HepG2 (cell line): ENCODE measurements around the gene NWD2. TPM values are rescaled to one million over a fixed set of nuclear protein-coding genes. Genes with fewer than 3 reads are reported as not detected.

ENCODE experiments used
- ATAC-seq: fragments of 200-7000 bp; cut with Tn5 transposase; 3 replicates; pipeline ENCODE4 v1.9.1; 2020; ENCODE audit warnings: mild to moderate bottlenecking, moderate library complexity
- BruUV-seq: library from RNA; stranded (reverse); fragments of 400-500 nt; replicated peaks from 2 replicates; lab custom pipeline; 2021; lab: Mats Ljungman, UMichigan
- CTCF ChIA-PET: fragments of 300-600 bp; formaldehyde crosslinking; extraction: SDS; loops from one replicate; lab custom pipeline; 2021; ENCODE audit warnings: low total read pairs, inconsistent platforms, low intra/inter-chr PET ratio; lab: Yijun Ruan, JAX
- POLR2A ChIA-PET: fragments of 350-600 bp; sonication (Branson Sonifier 250); formaldehyde crosslinking; loops from one replicate; lab custom pipeline; 2020; ENCODE audit warnings: antibody characterized with exemption, inconsistent platforms; lab: Yijun Ruan, JAX
- DNase-seq: peaks from one replicate; pipeline ENCODE4 v3.0.0-alpha.2; 2015; ENCODE audit warnings: low spot score
- FAIRE-seq: peaks from 3 replicates; lab custom pipeline; 2011; peaks lifted over from hg19 to GRCh38; lab: Jason Lieb, UNC
- H2AFZ ChIP-seq: one replicate; pipeline ENCODE4 v1.6.1; 2011; ENCODE audit warnings: low read length, inconsistent platforms
- H3K27ac ChIP-seq: fragments of 300-600 bp; 3 replicates; pipeline ENCODE4 v1.8.0; 2011; ENCODE audit warnings: mixed run types, mild to moderate bottlenecking, mixed read lengths, low read length, inconsistent platforms; ENCODE audit not compliant: insufficient read depth; ENCODE audit errors: extremely low read length
- H3K27me3 ChIP-seq, 2 experiments: fragments of 200-600 bp in 1 of 2; 2 replicates in 1 of 2; 3 replicates in 1 of 2; pipeline versions ENCODE4 v1.6.0 to v1.8.0; 2011; ENCODE audit warnings: low read length in 2 of 2, mild to moderate bottlenecking in 2 of 2, moderate library complexity in 2 of 2, inconsistent platforms in 1 of 2; ENCODE audit not compliant: insufficient read depth in 2 of 2, control insufficient read depth in 1 of 2
- H3K36me3 ChIP-seq, 2 experiments: fragments of 200-600 bp in 1 of 2; replicated peaks in 1 of 2; 2 replicates in 1 of 2; 3 replicates in 1 of 2; pipeline versions ENCODE4 v1.5.1 to v1.8.0; 2011; ENCODE audit warnings: low read length in 2 of 2, inconsistent platforms in 1 of 2; ENCODE audit not compliant: insufficient read depth in 2 of 2, control insufficient read depth in 1 of 2
- H3K4me1 ChIP-seq: 2 replicates; pipeline ENCODE4 v1.5.1; 2012; ENCODE audit warnings: low read length, inconsistent platforms; ENCODE audit not compliant: insufficient read depth
- H3K4me2 ChIP-seq: 2 replicates; pipeline ENCODE4 v1.6.0; 2011; ENCODE audit warnings: low read depth, low read length, inconsistent platforms
- H3K4me3 ChIP-seq, 3 experiments: fragments of 200-600 bp in 1 of 3; sonication (generic), shearing (Covaris generic) in 1 of 3; replicated peaks in 1 of 3; 2 replicates each; pipeline ENCODE4 v1.5.1; 2011 to 2016; ENCODE audit warnings: low read length in 3 of 3, inconsistent platforms in 2 of 3, low read depth in 2 of 3, mild to moderate bottlenecking in 2 of 3, control low read depth in 1 of 3, mixed read lengths in 1 of 3; ENCODE audit not compliant: insufficient read depth in 1 of 3
- H3K79me2 ChIP-seq: one replicate; pipeline ENCODE4 v1.6.1; 2011; ENCODE audit warnings: low read length, inconsistent platforms; ENCODE audit not compliant: insufficient read depth
- H3K9ac ChIP-seq: 2 replicates; pipeline ENCODE4 v1.6.0; 2011; ENCODE audit warnings: mild to moderate bottlenecking, low read depth, low read length, inconsistent platforms; ENCODE audit not compliant: insufficient read depth
- H3K9me3 ChIP-seq: 2 replicates; pipeline ENCODE4 v1.5.1; 2012; ENCODE audit warnings: mild to moderate bottlenecking, low read length
- H4K20me1 ChIP-seq: 2 replicates; pipeline ENCODE4 v1.6.0; 2011; ENCODE audit warnings: inconsistent platforms, mild to moderate bottlenecking, low read length, moderate library complexity; ENCODE audit not compliant: insufficient read depth
- MAFF ChIP-seq: IDR thresholded peaks from 2 replicates; pipeline ENCODE4 v1.6.1; 2011; ENCODE audit warnings: low read depth, low read length, improper control_type of control experiment
- MAFK ChIP-seq, 2 experiments: IDR thresholded peaks in 1 of 2; conservative IDR thresholded peaks in 1 of 2; 2 replicates each; pipeline ENCODE4 v1.6.1; 2011; ENCODE audit warnings: improper control_type of control experiment in 2 of 2, low read length in 2 of 2
- MXD4 ChIP-seq: IDR thresholded peaks from 2 replicates; pipeline ENCODE4 v1.6.1; 2016; ENCODE audit warnings: mild to moderate bottlenecking, missing biosample characterization, missing genetic modification reagents
- NCOR1 ChIP-seq: fragments of 200-600 bp; sonication (generic); IDR thresholded peaks from 2 replicates; pipeline ENCODE4 v1.7.0; 2017; ENCODE audit warnings: antibody characterized with exemption, low read length, borderline replicate concordance
- SSRP1 ChIP-seq: IDR thresholded peaks from 2 replicates; pipeline ENCODE4 v1.6.1; 2016; ENCODE audit warnings: control low read depth
- ZNF230 ChIP-seq: sonication (generic); formaldehyde crosslinking; IDR thresholded peaks from 2 replicates; pipeline ENCODE4 v1.4.0; 2020; ENCODE audit warnings: mild to moderate bottlenecking, missing genetic modification reagents
- ZNF550 ChIP-seq: sonication (generic); formaldehyde crosslinking; IDR thresholded peaks from 2 replicates; pipeline ENCODE4 v1.4.0; 2020; ENCODE audit warnings: mild to moderate bottlenecking, missing genetic modification reagents, borderline replicate concordance
- ZNF839 ChIP-seq: sonication (generic); formaldehyde crosslinking; IDR thresholded peaks from 2 replicates; pipeline ENCODE4 v1.4.0; 2020; ENCODE audit warnings: missing genetic modification reagents, mild to moderate bottlenecking, borderline replicate concordance
- ZSCAN20 ChIP-seq: sonication (generic); formaldehyde crosslinking; IDR thresholded peaks from 2 replicates; pipeline ENCODE4 v1.4.0; 2020; ENCODE audit warnings: missing genetic modification reagents, mild to moderate bottlenecking, borderline replicate concordance
- WGBS: methylation state at CpG from one replicate; pipeline ENCODE4 v1.1.6; 2017; ENCODE audit warnings: low lambda C conversion rate; 5-methylcytosine and 5-hydroxymethylcytosine counted together
- in situ Hi-C: cut with HindIII; loops from 2 replicates; pipeline ENCODE4 v1.10.0; 2017; ENCODE audit warnings: low pct_unique_long_range_greater_than_20kb; ENCODE audit not compliant: extremely low pct_ligation_motif_present
- intact Hi-C: fragments of 100-400 bp; cut with micrococcal nuclease; formaldehyde crosslinking; loops from one replicate; pipeline ENCODE4 v1.10.0; 2022; ENCODE audit not compliant: unreplicated experiment
- polyA plus RNA-seq, 8 experiments: library from polyadenylated mRNA; depleted of rRNA in 3 of 8; stranded (reverse) in 7 of 8; unstranded in 1 of 8; fragments of >200 nt; fragmentation: Illumina TruSeq in 4 of 8; extraction: Trizol in 4 of 8; gene quantifications; 2 replicates each; pipeline versions ENCODE4 v1.2.1 to v1.2.3, GENCODE V29; 2011 to 2016; ENCODE audit warnings: low read depth in 4 of 8, missing spikeins in 1 of 8, mixed read lengths in 1 of 8; ENCODE audit not compliant: insufficient read depth in 1 of 8
- total RNA-seq, 5 experiments: library from RNA; depleted of rRNA; stranded (reverse); fragments of >200 nt; fragmentation: Illumina TruSeq; extraction: Trizol; gene quantifications; 2 replicates each; pipeline ENCODE4 v1.2.3, GENCODE V29; 2016; ENCODE audit warnings: low read depth in 1 of 5
- TF ChIP-seq, protein P1 (sequence below): sonication (generic); formaldehyde crosslinking; IDR thresholded peaks from 2 replicates; pipeline ENCODE4 v1.4.0; 2020; ENCODE audit warnings: mild to moderate bottlenecking, missing genetic modification reagents
- TF ChIP-seq, protein P2 (sequence below): IDR thresholded peaks from 2 replicates; pipeline ENCODE4 v1.6.1; 2018; ENCODE audit warnings: missing genetic modification reagents
- TF ChIP-seq, protein P3 (sequence below): sonication (generic); formaldehyde crosslinking; IDR thresholded peaks from 2 replicates; pipeline ENCODE4 v1.4.0; 2020; ENCODE audit warnings: mild to moderate bottlenecking, missing genetic modification reagents, borderline replicate concordance

NWD2 gene
- total and polyA plus RNA-seq, 2 of the 13 experiments (the other 11 are each of a cell fraction or from before 2014, with no cell fraction given), result not detected

DNA sequence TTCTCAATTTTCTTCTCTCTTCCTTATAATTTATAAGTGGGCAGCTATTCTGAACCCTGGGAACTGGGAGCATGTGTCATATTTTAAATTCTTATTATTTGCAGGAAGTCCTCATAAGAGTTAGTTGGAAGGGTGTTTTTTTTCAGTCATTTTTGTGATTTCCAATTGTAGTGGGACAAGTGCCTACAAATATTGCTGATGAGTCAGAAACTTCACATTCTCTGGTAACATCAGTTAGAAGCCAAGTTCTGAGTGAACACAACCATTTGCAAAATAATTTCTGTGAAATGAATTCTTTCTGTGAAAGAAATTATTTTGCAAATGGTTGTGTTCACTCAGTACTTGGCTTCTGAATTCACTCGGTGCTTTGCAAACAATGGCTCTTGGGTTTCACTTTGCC, 20.8 kb upstream of the NWD2 start:
- Histone ChIP-seq H3K27ac (no peak overlapping the region), H3K9me3 (no peaks in the 10 kb centered on the region), H2AFZ (no peak overlapping the region), H3K79me2 (no peaks in the 10 kb centered on the region), H3K27me3 (no peaks in the 10 kb centered on the region; a peak in 1 of 5 replicates), H3K4me1 (no peaks in the 10 kb centered on the region), H3K9ac (no peak overlapping the region), H4K20me1 (no peaks in the 10 kb centered on the region), H3K4me2 (no peak overlapping the region), H3K36me3 (no peaks in the 10 kb centered on the region), H3K4me3 (no peak overlapping the region)
- no peak for ATAC-seq
- FAIRE-seq, result no peak
- WGBS, result 0% methylated on average over 1 of the region's 1 CpG
- no TSS peak for BruUV-seq
- in situ Hi-C loops, result no loop called here
- POLR2A ChIA-PET, result no interaction called here
- DNase-seq, result no peak
- CTCF ChIA-PET, result no interaction called here
- intact Hi-C loops, result no loop called here
- TF ChIP-seq ZNF839 (CRISPR knock-in tag), result no peak
- peak; percentile 54 to 77 for TF ChIP-seq MAFK (conservative IDR thresholded peaks at IDR 0.05 in 1 of 2, IDR thresholded peaks at IDR 0.05 in 1 of 2; ENCODE audit: low read length in 2 of 2)
- TF ChIP-seq MAFF, result peak; percentile 62; the same call in 1 of the 2 replicates

DNA sequence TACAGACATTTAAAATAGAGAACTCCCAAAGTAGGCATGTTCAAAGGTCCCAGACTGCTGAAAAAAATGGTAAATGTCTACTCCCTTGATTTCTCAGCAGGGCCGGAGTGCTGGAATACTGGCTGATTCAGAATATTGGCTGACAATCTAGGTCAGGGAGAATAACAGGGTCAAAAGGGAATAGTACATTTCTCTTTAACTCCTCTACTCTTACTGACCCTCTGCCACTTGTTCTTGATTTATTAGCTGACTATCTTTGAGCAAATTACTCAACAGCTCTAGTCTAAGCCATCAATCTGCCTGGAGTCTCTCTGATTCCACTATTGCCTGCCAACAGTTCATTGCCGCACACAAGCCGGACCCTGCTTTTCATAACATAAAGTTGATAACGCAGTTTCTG, 19.7 kb upstream of the NWD2 start:
- 47% methylated on average over 4 of the region's 4 CpGs for WGBS
- Histone ChIP-seq H3K79me2 (no peaks in the 10 kb centered on the region), H3K27ac (no peak overlapping the region), H2AFZ (no peak overlapping the region), H3K9ac (no peak overlapping the region), H3K4me1 (no peaks in the 10 kb centered on the region), H3K4me3 (no peak overlapping the region), H3K4me2 (no peak overlapping the region), H4K20me1 (no peaks in the 10 kb centered on the region), H3K9me3 (no peaks in the 10 kb centered on the region), H3K36me3 (no peaks in the 10 kb centered on the region), H3K27me3 (no peaks in the 10 kb centered on the region; a peak in 1 of 5 replicates)
- POLR2A ChIA-PET, result no interaction called here
- intact Hi-C loops (no loop called here), in situ Hi-C loops (no loop called here)
- DNase-seq (no peak), ATAC-seq (no peak), FAIRE-seq (no peak)
- CTCF ChIA-PET, result no interaction called here
- BruUV-seq, result no TSS peak
- TF ChIP-seq NCOR1 (no peak), MXD4 (CRISPR knock-in tag) (no peak), ZNF550 (CRISPR knock-in tag) (no peak), ZSCAN20 (no peak), ZNF230 (CRISPR knock-in tag) (no peak), SSRP1 (no peak)
- TF ChIP-seq, protein P1, sequence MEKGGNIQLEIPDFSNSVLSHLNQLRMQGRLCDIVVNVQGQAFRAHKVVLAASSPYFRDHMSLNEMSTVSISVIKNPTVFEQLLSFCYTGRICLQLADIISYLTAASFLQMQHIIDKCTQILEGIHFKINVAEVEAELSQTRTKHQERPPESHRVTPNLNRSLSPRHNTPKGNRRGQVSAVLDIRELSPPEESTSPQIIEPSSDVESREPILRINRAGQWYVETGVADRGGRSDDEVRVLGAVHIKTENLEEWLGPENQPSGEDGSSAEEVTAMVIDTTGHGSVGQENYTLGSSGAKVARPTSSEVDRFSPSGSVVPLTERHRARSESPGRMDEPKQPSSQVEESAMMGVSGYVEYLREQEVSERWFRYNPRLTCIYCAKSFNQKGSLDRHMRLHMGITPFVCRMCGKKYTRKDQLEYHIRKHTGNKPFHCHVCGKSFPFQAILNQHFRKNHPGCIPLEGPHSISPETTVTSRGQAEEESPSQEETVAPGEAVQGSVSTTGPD, result no peak
- TF ChIP-seq, protein P2, sequence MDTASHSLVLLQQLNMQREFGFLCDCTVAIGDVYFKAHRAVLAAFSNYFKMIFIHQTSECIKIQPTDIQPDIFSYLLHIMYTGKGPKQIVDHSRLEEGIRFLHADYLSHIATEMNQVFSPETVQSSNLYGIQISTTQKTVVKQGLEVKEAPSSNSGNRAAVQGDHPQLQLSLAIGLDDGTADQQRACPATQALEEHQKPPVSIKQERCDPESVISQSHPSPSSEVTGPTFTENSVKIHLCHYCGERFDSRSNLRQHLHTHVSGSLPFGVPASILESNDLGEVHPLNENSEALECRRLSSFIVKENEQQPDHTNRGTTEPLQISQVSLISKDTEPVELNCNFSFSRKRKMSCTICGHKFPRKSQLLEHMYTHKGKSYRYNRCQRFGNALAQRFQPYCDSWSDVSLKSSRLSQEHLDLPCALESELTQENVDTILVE (CRISPR knock-in tag), result no peak
- TF ChIP-seq, protein P3, sequence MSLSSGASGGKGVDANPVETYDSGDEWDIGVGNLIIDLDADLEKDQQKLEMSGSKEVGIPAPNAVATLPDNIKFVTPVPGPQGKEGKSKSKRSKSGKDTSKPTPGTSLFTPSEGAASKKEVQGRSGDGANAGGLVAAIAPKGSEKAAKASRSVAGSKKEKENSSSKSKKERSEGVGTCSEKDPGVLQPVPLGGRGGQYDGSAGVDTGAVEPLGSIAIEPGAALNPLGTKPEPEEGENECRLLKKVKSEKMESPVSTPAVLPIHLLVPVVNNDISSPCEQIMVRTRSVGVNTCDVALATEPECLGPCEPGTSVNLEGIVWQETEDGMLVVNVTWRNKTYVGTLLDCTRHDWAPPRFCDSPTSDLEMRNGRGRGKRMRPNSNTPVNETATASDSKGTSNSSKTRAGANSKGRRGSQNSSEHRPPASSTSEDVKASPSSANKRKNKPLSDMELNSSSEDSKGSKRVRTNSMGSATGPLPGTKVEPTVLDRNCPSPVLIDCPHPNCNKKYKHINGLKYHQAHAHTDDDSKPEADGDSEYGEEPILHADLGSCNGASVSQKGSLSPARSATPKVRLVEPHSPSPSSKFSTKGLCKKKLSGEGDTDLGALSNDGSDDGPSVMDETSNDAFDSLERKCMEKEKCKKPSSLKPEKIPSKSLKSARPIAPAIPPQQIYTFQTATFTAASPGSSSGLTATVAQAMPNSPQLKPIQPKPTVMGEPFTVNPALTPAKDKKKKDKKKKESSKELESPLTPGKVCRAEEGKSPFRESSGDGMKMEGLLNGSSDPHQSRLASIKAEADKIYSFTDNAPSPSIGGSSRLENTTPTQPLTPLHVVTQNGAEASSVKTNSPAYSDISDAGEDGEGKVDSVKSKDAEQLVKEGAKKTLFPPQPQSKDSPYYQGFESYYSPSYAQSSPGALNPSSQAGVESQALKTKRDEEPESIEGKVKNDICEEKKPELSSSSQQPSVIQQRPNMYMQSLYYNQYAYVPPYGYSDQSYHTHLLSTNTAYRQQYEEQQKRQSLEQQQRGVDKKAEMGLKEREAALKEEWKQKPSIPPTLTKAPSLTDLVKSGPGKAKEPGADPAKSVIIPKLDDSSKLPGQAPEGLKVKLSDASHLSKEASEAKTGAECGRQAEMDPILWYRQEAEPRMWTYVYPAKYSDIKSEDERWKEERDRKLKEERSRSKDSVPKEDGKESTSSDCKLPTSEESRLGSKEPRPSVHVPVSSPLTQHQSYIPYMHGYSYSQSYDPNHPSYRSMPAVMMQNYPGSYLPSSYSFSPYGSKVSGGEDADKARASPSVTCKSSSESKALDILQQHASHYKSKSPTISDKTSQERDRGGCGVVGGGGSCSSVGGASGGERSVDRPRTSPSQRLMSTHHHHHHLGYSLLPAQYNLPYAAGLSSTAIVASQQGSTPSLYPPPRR, result no peak
